ENCODE measurements around the gene FCAMR. TPM values are rescaled to one million over a fixed set of nuclear protein-coding genes. Genes with fewer than 3 reads are reported as not detected.

The FCAMR gene
- total and polyA plus RNA-seq, 2 donors (not counting 1 experiment from before 2014, with no cell fraction given): not detected

Other genes with a start within 250 kb of the FCAMR start
- 0.24 and 0.27 TPM in 2 replicates for gene IL19, start 199.7 kb downstream of the FCAMR start, total RNA-seq
- not detected in 2 replicates for gene IL19, start 199.7 kb downstream of the FCAMR start, polyA plus RNA-seq
- gene IL10, start 198.0 kb downstream of the FCAMR start, total RNA-seq: 0.63 and 0.69 TPM in 2 replicates
- 0.37 TPM in 1 of 2 replicates, not detected in the other for gene IL10, start 198.0 kb downstream of the FCAMR start, polyA plus RNA-seq
- gene IL20, start 104.8 kb downstream of the FCAMR start, total RNA-seq: not detected in 2 replicates
- gene IL20, start 104.8 kb downstream of the FCAMR start, polyA plus RNA-seq: not detected in 2 replicates
- not detected in 2 replicates for gene IL24, start 73.0 kb downstream of the FCAMR start, total RNA-seq
- gene IL24, start 73.0 kb downstream of the FCAMR start, polyA plus RNA-seq: not detected in 2 replicates
- 711 and 753 TPM in 2 replicates for gene FCMR, start 48.5 kb downstream of the FCAMR start, total RNA-seq
- gene FCMR, start 48.5 kb downstream of the FCAMR start, polyA plus RNA-seq: 686 and 931 TPM in 2 replicates
- 0.44 and 1.1 TPM in 2 replicates for gene PIGR, start 24.0 kb downstream of the FCAMR start, total RNA-seq
- 0.16 and 0.31 TPM in 2 replicates for gene PIGR, start 24.0 kb downstream of the FCAMR start, polyA plus RNA-seq
- 0.10 TPM in 1 of 2 replicates, not detected in the other for gene C1orf116, start 62.3 kb upstream of the FCAMR start, total RNA-seq
- 0.04 and 0.09 TPM in 2 replicates for gene C1orf116, start 62.3 kb upstream of the FCAMR start, polyA plus RNA-seq
- 9.4 and 9.5 TPM in 2 replicates for gene YOD1, start 80.7 kb upstream of the FCAMR start, total RNA-seq
- 2.3 and 5.4 TPM in 2 replicates for gene YOD1, start 80.7 kb upstream of the FCAMR start, polyA plus RNA-seq
- gene PFKFB2, start 82.8 kb upstream of the FCAMR start, total RNA-seq: 15.6 and 18.2 TPM in 2 replicates
- 6.5 and 10.3 TPM in 2 replicates for gene PFKFB2, start 82.8 kb upstream of the FCAMR start, polyA plus RNA-seq
- gene C4BPB, start 118.4 kb upstream of the FCAMR start, total RNA-seq: not detected in 2 replicates
- gene C4BPB, start 118.4 kb upstream of the FCAMR start, polyA plus RNA-seq: 0.34 and 0.85 TPM in 2 replicates
- not detected in 2 replicates for gene C4BPA, start 133.8 kb upstream of the FCAMR start, total RNA-seq
- gene C4BPA, start 133.8 kb upstream of the FCAMR start, polyA plus RNA-seq: not detected in 2 replicates